Adrenal gland (tissue), 12 donors: ENCODE data around the gene LY6G6C. TPM values are rescaled to one million over a fixed set of nuclear protein-coding genes. Genes with fewer than 3 reads are reported as not detected.

Experiments
- DNase-seq, 7 donors: peaks; one replicate each; pipeline ENCODE4 v3.0.0-alpha.2; 2019 to 2020
- H3K27ac ChIP-seq, 5 donors: fragments of 200-600 bp; sonication (generic) in 4 of 5; 1 replicate in 3 of 5; 2 replicates in 2 of 5; pipeline versions ENCODE4 v1.5.1 to v1.8.0; 2016 to 2020; ENCODE audit warnings: mild to moderate bottlenecking in 1 of 5
- H3K27me3 ChIP-seq: fragments of 200-600 bp; 2 replicates; pipeline ENCODE4 v1.8.0; 2021
- H3K36me3 ChIP-seq, 2 donors: fragments of 200-600 bp; replicated peaks in 1 of 2; 1 replicate in 1 of 2; 2 replicates in 1 of 2; pipeline versions ENCODE4 v1.5.1 to v1.8.0; 2018 to 2022
- H3K4me1 ChIP-seq, 2 donors: fragments of 200-600 bp; replicated peaks in 1 of 2; 1 replicate in 1 of 2; 2 replicates in 1 of 2; pipeline versions ENCODE4 v1.5.1 to v1.8.0; 2018 to 2021
- H3K4me3 ChIP-seq, 4 donors: fragments of 200-600 bp; sonication (generic) in 3 of 4; one replicate each; pipeline ENCODE4 v1.5.1; 2016 to 2018
- H3K9me3 ChIP-seq, 3 donors: fragments of 200-600 bp; sonication (generic) in 1 of 3; replicated peaks in 1 of 3; 1 replicate in 2 of 3; 2 replicates in 1 of 3; pipeline versions ENCODE4 v1.5.1 to v1.8.0; 2016 to 2021
- CTCF ChIP-seq, 6 experiments: fragments of 450-650 bp in 4 of 6; fragments of 200-600 bp in 2 of 6; sonication (generic) in 1 of 6; IDR thresholded peaks; 1 replicate in 5 of 6; 2 replicates in 1 of 6; pipeline versions ENCODE4 v1.5.1 to v1.8.0; 2016 to 2021; ENCODE audit warnings: antibody characterized with exemption in 6 of 6, mild to moderate bottlenecking in 2 of 6, moderate library complexity in 1 of 6
- POLR2A ChIP-seq, 2 donors: fragments of 450-650 bp; IDR thresholded peaks; one replicate each; pipeline ENCODE4 v1.6.1; 2017; ENCODE audit warnings: antibody characterized with exemption in 2 of 2, mild to moderate bottlenecking in 2 of 2, moderate library complexity in 1 of 2
- WGBS, 4 donors: extraction: QIAGEN DNeasy Blood & Tissue Kit in 2 of 4; methylation state at CpG; one replicate each; pipeline versions ENCODE4 v1.1.5 to v1.1.7; 2013 to 2017; 5-methylcytosine and 5-hydroxymethylcytosine counted together
- intact Hi-C, 2 donors: fragments of 100-400 bp; cut with DNase I; formaldehyde crosslinking; loops; one replicate each; pipeline versions ENCODE4 v1.14.1 to v1.15.0; 2022 to 2023
- polyA plus RNA-seq, 3 donors: library from polyadenylated mRNA; stranded (reverse); fragments of 200-250 nt in 2 of 3; fragments of 350-450 nt in 1 of 3; fragmentation: Illumina TruSeq in 1 of 3; extraction: RNeasy Lipid Tissue Mini Kit (QIAGEN cat#74804) in 1 of 3; gene quantifications; one replicate each; pipeline ENCODE4 v1.2.3, GENCODE V29; 2013 to 2014
- total RNA-seq, 9 donors: library from RNA; depleted of rRNA in 4 of 9; stranded (reverse); fragments of >200 nt in 4 of 9; fragments of 120-200 nt in 1 of 9; fragmentation: NEBNext Ultra II Directional in 1 of 9; extraction: Animal tissue kit (Norgen Biotek cat#: 25700) in 1 of 9; gene quantifications; one replicate each; pipeline versions ENCODE4 v1.1.0 to v1.2.4, GENCODE V29; 2013 to 2023
- donor health status: healthy with polysubstance abuse.
- donor health status: Bipolar disorder and iron deficiency.
- donor health status: DM: yes; HTN: yes; CAD: no.
- donor health status: DM: no; HTN: no; CAD: no.
- donor health status: DM: no; HTN: no; CAD: no.
- donor health status: DM: yes; HTN: yes; CAD: no.

Gene LY6G6C
- total and polyA plus RNA-seq, 12 donors, result not detected

- Histone ChIP-seq H3K4me1 (no peaks in the 10 kb centered on the region), H3K4me3 (no peak overlapping the region), H3K9me3 (no peaks in the 10 kb centered on the region), H3K36me3 (peaks cover 0 to 97% of the 10 kb centered on the region in 2 donors), H3K27ac (no peak overlapping the region), H3K27me3 (no peaks in the 10 kb centered on the region)
- TF ChIP-seq CTCF (IDR thresholded peaks at IDR 0.05), result no peak
- TF ChIP-seq POLR2A (IDR thresholded peaks at IDR 0.05), result no peak
- intact Hi-C loops, result no loop called here
- WGBS, 4 donors, result 61 to 72% (median 64%) methylated on average over 10 of the region's 10 CpGs
- DNase-seq, result no peak
Observed at GRCh38 chr6:31690231-31691077, 31.1 kb downstream of the LY6G6C start.

GRCh38 chr6:31689249-31690110, 32.1 kb downstream of the LY6G6C start:
- TF ChIP-seq POLR2A (IDR thresholded peaks at IDR 0.05) (no peak), CTCF (IDR thresholded peaks at IDR 0.05) (peak in 1 of 6 experiments; percentile 24)
- H3K27me3 ChIP-seq, result no peaks in the 10 kb centered on the region
- no peak for DNase-seq
- no peak overlapping the region for H3K4me3 ChIP-seq
- intact Hi-C loops, result loop anchor here (5.0 to 10.0 kb wide), 2 partner anchors 145 to 148 kb away; no protein-coding TSS in a partner anchor
- peaks cover 0 to 87% of the 10 kb centered on the region in 2 donors for H3K36me3 ChIP-seq
- no peak overlapping the region for H3K27ac ChIP-seq
- 80 to 89% (median 82%) methylated on average over 8 to 11 of the region's 11 CpGs for WGBS, 4 donors
- H3K9me3 ChIP-seq, result no peaks in the 10 kb centered on the region
- no peaks in the 10 kb centered on the region for H3K4me1 ChIP-seq

- Histone ChIP-seq H3K9me3 (no peaks in the 10 kb centered on the region), H3K27ac (no peak overlapping the region), H3K27me3 (no peaks in the 10 kb centered on the region), H3K4me3 (no peak overlapping the region), H3K36me3 (peaks cover 0 to 73% of the 10 kb centered on the region in 2 donors), H3K4me1 (no peaks in the 10 kb centered on the region)
- WGBS, 4 donors, result 83 to 86% (median 86%) methylated on average over 12 to 14 of the region's 14 CpGs
- no peak for DNase-seq
- intact Hi-C loops, result loop anchor here (5.0 to 10.0 kb wide), 2 partner anchors 147 to 149 kb away; no protein-coding TSS in a partner anchor
- TF ChIP-seq CTCF (IDR thresholded peaks at IDR 0.05) (no peak), POLR2A (IDR thresholded peaks at IDR 0.05) (no peak)
Observed at GRCh38 chr6:31687860-31688693, 33.5 kb downstream of the LY6G6C start.
